Activated CD4-positive, CD25-positive, alpha-beta regulatory T cell treated with anti-CD3 and anti-CD28 coated beads, Interleukin-2, amount 50 U/mL, for 24 hours (primary cell): Measurements from ENCODE around the gene CITED4.
A peak's percentile ranks its signal among the peaks of the same experiment; 100 is the strongest.

Experiments used
- ATAC-seq, 2 donors: fragments of 150-1000 bp; cut with Tn5 transposase; one replicate each; pipeline ENCODE4 v1.10.0; 2021; ENCODE audit warnings: mild to moderate bottlenecking in 1 of 2, moderate library complexity in 1 of 2

Gene CITED4

DNA sequence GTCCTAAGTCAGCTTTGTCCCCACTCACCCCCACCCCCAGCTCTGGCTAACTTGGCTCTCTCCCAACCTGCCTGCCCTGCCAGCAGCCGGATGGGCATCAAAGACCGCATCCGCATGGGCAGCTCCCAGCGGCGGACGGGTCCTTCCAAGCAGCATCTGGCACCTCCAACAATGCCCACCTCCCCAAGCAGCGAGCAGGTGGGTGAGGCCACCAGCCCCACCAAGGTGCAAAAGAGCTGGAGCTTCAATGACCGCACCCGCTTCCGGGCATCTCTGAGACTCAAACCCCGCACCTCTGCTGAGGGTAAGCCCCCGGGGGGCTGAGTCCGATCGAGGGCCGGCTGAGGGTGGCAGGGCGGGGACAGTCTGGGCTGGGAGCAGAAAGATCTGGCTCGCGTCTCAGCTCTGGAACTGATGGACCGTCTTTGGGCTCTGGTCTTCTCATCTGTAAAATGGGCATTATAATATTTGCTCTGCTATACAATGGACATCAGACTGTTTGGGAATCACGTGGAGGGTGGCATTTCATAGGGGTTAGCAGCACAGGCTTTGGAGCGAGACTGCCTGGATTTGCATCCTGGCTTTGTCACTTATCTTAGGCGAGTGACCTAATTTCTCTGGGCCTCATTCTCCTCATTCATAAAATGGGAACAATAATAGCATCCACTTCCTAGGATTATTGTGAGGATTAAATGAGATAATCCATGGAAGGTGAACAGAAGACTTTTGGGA lies 31.0 kb downstream of the CITED4 start:
- no peak for ATAC-seq

DNA sequence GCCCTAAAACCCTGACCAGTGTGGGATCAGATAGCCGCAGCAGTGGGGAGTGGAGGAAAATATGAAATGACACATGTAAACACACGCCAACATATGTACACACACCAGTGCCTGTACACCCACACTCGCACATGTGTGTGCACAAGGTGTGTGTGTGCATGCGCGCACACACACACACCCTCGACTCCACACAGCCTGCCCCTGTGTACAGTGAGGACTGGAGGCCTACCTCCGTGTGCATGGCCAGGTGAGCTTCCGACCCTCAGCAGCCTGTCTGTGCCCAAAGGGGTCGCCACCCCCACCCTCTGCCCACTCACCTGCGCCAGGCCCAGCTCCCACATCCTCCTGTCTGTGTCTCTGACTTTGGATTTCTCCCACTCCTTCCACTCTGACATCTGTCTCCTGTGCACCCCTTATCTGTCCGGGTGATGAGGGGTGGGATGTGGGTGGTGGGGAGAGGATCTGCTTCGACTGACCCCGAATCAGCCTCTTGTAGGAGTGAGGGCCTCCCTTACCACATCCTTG lies 31.7 kb downstream of the CITED4 start:
- ATAC-seq: no peak

- no peak for ATAC-seq
These were observed 32.4 kb downstream of the CITED4 start for GRCh38 chr1:40829631-40830245.

DNA sequence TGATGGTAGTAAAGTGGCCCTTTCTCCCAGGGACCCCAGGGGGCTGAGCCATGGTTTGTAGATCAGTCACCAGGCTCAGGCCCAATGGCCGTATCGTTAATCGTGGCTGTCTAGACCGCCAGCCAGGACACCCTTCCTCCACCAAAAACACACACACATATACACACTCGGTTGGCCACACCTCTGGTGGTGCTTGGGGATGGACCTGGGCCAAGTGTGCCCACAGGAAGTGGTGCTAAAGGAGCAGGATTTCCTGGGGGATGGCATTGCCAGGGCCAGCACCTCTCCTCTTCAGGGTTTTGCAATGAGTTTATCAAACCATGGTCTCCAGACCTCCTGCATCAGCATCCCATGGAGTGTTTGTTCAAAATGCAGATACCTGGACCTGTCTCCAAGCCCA lies 36.2 kb downstream of the CITED4 start:
- ATAC-seq: no peak

- ATAC-seq: no peak
These were observed 36.8 kb downstream of the CITED4 start for GRCh38 chr1:40825435-40825788.

DNA sequence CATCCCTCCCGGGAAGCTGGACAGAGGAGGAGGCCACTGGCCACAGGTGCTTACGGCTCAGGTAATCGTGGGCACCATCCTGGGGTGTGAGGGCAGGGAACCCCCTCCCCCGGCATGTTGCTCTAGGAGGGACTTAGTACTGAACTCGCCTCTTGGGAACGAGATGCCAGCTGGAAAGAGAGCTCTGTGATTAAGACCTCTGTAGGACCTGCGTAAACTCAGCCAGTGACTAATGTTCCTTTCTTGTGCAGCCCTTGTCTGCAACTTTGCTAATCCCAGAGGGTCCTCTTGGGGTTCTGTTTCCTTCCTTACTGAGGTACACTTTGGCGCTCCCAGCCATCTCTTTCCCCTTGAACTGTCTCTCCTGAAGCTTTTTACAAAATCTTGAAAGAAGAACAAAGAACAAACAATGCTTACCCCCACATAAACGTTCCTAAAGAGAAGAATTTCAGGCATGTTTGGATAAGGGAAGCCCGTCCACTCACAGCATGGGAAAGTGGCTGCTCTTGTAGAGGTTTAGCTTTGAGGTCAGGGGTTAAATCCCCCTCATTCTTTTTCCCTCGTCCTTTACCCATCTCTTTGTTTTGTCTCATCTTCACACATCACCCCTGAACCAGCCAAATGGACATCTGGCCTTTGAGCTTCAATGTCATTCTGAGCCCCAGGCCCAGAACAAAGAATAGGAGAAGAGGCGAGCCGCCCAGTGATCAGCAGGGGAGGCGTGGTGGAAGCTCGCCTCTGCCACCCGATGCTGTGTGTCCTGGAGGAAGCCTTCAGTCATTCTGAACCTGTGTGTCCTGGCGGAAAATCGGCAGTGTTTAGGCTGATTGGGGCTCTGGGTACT lies 37.4 kb downstream of the CITED4 start:
- ATAC-seq: no peak

GRCh38 chr1:40823983-40824382 lies 38.2 kb downstream of the CITED4 start:
- no peak for ATAC-seq

DNA sequence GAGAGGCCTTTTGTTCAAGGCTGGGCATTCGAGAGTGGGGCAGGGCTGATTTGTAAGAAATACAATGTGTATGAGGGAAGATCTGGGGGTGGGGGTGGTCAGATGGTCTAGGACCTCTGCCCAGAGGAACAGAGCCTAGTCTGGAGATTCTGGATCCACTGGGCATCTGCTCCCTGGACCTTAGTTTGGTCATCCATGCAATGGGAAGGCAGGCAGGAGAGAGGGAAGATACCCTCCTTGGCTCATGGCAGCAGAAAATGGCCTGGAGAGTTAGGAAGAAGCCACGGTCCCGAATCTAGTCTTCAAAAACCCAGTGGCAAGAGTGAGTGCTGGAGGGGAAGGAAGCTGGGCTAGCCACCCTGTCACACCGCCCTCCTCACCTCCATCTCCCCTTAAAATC lies 38.8 kb downstream of the CITED4 start:
- no peak for ATAC-seq

- no peak for ATAC-seq
These were observed 39.3 kb downstream of the CITED4 start for GRCh38 chr1:40822890-40823289.

DNA sequence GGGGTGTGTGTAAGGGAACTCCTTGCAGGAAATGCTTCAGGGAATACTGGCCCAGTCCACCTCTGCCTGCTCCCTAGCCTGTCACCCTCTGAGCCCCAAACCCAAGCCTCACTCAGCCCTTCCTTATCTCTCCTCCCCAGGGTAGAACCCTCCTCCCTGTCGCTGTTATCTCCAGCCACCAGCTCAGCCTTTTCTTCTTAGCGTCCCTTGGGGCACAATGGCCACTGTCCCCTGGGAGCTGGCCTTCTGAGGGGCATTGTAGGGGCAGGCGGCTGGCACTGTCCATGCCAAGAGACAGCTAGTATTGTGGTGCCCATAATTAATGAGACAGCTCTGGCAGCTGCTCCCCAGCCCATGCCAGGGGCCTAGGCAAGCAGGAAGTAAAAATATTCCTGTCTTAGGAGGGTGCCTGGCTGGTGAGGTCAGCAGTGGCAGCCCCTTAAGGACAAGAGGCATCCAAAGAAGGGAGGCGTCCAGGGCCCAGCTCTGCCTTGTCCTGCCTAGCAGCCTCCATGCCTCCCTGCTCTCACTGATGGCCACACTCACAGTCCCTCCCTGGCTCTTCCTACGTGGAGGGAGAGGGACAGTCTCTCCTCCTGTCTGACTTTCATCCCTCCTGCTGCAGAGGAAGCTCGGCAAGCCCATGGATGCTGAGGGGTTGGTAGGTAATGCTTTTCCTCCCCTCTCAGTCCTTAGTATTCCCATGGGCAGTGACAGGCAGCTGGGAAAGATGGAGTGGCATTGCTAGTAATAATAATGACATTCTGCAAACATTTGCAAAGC lies 41.1 kb downstream of the CITED4 start:
- ATAC-seq: no peak

GRCh38 chr1:40820251-40820797 lies 41.8 kb downstream of the CITED4 start:
- no peak for ATAC-seq

- ATAC-seq: no peak
These were observed 43.1 kb downstream of the CITED4 start for GRCh38 chr1:40819101-40819500.

DNA sequence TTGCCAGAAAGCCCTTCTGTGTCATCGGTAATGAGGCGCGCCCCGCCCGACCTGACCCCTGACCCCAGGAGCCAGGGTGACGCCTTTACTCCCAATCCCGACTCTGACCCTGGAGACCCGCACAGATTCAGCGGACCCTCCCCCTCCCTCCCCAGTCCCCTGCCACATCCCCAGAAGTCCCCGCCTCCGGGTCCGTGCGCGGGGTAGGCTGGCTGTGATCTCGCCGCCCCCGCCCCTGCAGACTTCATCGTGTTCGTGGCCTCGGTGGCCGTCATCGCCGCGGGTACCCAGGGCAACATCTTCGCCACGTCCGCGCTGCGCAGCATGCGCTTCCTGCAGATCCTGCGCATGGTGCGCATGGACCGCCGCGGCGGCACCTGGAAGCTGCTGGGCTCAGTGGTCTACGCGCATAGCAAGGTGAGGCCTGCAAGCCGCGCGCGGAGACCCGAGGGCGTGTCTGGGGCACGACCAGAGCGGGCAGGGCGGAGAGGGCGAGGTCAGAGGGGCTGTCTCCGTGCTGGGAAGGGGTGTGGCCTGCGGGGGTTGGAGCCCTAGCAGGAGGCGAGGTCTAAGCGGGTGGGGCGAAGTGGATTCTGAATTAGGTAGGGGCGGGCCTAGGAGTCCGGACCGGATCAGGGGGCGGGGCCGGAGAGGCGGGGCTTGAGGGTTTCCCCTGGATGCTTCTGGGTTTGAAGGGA lies 43.8 kb downstream of the CITED4 start:
- peak; percentile 95 to 97 for ATAC-seq

DNA sequence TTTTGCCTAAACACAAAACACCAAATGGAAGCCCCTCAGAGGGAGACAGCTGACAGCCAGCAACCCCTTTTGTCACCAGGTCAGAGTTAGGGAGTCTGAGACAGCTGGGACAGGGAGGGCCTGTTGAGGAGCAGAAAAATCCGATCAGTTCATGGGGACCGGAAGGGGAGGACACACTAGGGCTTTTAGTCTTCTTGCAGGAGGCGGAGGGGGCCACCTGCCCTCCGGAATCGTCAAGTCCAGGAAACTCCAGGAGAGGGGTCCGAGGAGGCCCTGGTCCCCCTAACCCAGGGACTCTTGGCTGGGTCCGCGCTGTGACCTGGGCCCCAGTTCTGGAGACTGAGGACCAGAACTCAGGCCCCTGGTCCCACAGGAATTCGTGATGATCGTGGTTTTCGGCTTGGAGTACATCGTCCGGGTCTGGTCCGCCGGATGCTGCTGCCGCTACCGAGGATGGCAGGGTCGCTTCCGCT lies 44.3 kb downstream of the CITED4 start:
- no peak for ATAC-seq

- ATAC-seq: no peak
These were observed 46.7 kb downstream of the CITED4 start for GRCh38 chr1:40815420-40815819.
